ENCODE measurements around the gene CAPN12. TPM values are rescaled to one million over a fixed set of nuclear protein-coding genes. Genes with fewer than 3 reads are reported as not detected.

The CAPN12 gene
- total RNA-seq, 4 donors from 2014 or later: 0.83 to 8.4 (median 8.2) TPM; not detected in 1

DNA sequence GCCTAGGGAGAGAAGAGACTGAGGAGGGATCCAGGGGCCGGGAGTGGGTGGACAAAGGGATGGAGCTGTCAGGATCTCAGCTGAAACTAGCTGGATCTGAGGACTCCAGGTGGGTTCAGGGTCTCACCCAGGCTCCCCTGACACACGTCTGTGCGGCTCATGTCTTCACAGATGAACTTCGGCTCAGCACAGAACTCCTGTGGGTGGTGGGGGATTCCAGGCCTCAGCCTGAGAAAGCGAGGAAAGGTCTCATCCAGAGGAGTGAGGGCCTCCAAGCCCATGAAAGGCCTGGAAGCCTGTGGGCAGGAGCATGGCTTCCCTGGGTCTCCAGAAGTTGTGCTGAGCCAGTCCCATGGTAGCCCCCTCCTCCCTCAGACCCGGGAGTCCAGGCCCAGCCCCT, 1.4 kb downstream of the CAPN12 start:
- no peaks in the 10 kb centered on the region for H3K4me1 ChIP-seq
- no peak overlapping the region for H3K27ac ChIP-seq
- no peaks in the 10 kb centered on the region for H3K27me3 ChIP-seq
- no peaks in the 10 kb centered on the region for H3K9me3 ChIP-seq
- intact Hi-C loops (cut with DNase I; ENCODE audit: low total_unique reads): no loop called here
- no peak for DNase-seq
- no peak overlapping the region for H3K4me3 ChIP-seq
- no peaks in the 10 kb centered on the region for H3K36me3 ChIP-seq
- TF ChIP-seq, protein P1, sequence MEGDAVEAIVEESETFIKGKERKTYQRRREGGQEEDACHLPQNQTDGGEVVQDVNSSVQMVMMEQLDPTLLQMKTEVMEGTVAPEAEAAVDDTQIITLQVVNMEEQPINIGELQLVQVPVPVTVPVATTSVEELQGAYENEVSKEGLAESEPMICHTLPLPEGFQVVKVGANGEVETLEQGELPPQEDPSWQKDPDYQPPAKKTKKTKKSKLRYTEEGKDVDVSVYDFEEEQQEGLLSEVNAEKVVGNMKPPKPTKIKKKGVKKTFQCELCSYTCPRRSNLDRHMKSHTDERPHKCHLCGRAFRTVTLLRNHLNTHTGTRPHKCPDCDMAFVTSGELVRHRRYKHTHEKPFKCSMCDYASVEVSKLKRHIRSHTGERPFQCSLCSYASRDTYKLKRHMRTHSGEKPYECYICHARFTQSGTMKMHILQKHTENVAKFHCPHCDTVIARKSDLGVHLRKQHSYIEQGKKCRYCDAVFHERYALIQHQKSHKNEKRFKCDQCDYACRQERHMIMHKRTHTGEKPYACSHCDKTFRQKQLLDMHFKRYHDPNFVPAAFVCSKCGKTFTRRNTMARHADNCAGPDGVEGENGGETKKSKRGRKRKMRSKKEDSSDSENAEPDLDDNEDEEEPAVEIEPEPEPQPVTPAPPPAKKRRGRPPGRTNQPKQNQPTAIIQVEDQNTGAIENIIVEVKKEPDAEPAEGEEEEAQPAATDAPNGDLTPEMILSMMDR (IDR thresholded peaks at IDR 0.05): no peak
- TF ChIP-seq POLR2A (IDR thresholded peaks at IDR 0.05): no peak

- DNase-seq: no peak
- intact Hi-C loops (cut with DNase I; ENCODE audit: low total_unique reads): no loop called here
- Histone ChIP-seq H3K27me3 (no peaks in the 10 kb centered on the region), H3K4me1 (no peaks in the 10 kb centered on the region), H3K9me3 (no peaks in the 10 kb centered on the region), H3K36me3 (no peaks in the 10 kb centered on the region), H3K4me3 (no peak overlapping the region), H3K27ac (no peak overlapping the region)
- TF ChIP-seq, protein P1 (IDR thresholded peaks at IDR 0.05): no peak
- TF ChIP-seq POLR2A (IDR thresholded peaks at IDR 0.05): no peak
Measured at GRCh38 chr19:38742296-38742695, 2.0 kb downstream of the CAPN12 start.

DNA sequence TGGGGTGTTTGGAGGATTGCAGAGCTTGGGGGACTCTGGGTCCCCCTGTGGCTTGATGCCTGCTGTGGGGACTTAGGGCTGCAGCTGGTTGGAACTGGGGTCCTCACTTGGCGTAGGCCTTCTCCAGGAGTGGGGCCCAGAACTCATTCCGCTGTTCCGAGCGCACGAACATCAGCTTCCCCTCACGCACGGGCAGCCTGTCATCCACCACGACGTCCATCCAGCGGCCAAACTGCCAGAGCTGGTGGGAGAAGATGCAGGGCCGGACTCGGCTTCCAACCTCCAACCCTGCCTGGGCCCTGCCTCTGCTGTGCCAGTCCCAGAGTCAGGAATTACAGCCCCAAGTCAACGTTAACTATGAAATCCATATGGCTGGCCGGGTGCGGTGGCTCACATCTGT, 2.6 kb downstream of the CAPN12 start:
- intact Hi-C loops (cut with DNase I; ENCODE audit: low total_unique reads): no loop called here
- Histone ChIP-seq H3K9me3 (no peaks in the 10 kb centered on the region), H3K4me3 (no peak overlapping the region), H3K4me1 (no peaks in the 10 kb centered on the region), H3K27me3 (no peaks in the 10 kb centered on the region), H3K27ac (no peak overlapping the region), H3K36me3 (no peaks in the 10 kb centered on the region)
- TF ChIP-seq, protein P1 (IDR thresholded peaks at IDR 0.05): no peak
- TF ChIP-seq POLR2A (IDR thresholded peaks at IDR 0.05): no peak
- DNase-seq: no peak

- Histone ChIP-seq H3K4me3 (no peak overlapping the region), H3K27ac (no peak overlapping the region), H3K36me3 (no peaks in the 10 kb centered on the region), H3K27me3 (no peaks in the 10 kb centered on the region), H3K4me1 (peaks cover 0 to 4% of the 10 kb centered on the region in 2 donors), H3K9me3 (no peaks in the 10 kb centered on the region)
- TF ChIP-seq POLR2A (IDR thresholded peaks at IDR 0.05): no peak
- TF ChIP-seq, protein P1 (IDR thresholded peaks at IDR 0.05): no peak
- DNase-seq: no peak
- intact Hi-C loops (cut with DNase I; ENCODE audit: low total_unique reads): no loop called here
Measured at GRCh38 chr19:38740932-38741331, 3.3 kb downstream of the CAPN12 start.

DNA sequence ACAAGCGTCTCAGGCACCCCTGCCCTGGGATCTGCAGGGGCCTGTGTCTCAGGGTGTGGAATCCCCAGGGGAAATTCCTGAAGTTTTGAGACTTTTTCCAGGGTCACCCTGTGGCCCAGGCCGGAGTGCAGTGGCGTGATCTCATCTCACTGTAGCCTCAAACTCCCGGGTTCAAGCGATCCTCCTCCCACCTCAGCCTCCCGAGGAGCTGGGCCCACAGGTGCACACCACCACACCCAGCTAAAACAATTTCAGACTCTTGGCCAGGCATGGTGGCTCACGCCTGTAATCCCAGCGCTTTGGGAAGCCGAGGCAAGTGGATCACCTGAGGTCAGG, 4.0 kb downstream of the CAPN12 start:
- Histone ChIP-seq H3K4me1 (peaks cover 0 to 4% of the 10 kb centered on the region in 2 donors), H3K27me3 (no peaks in the 10 kb centered on the region), H3K4me3 (no peak overlapping the region), H3K9me3 (no peaks in the 10 kb centered on the region), H3K36me3 (no peaks in the 10 kb centered on the region), H3K27ac (no peak overlapping the region)
- no peak for TF ChIP-seq POLR2A (IDR thresholded peaks at IDR 0.05)
- TF ChIP-seq, protein P1 (IDR thresholded peaks at IDR 0.05): no peak
- DNase-seq: no peak
- intact Hi-C loops (cut with DNase I; ENCODE audit: low total_unique reads): no loop called here

Measured in uterus (tissue), 4 donors.